Naive thymus-derived CD8-positive, alpha-beta T cell (primary cell): ENCODE data around the gene TTC7B. TPM values are rescaled to one million over a fixed set of nuclear protein-coding genes. Genes with fewer than 3 reads are reported as not detected.

Experiments used
- ATAC-seq, 2 donors: fragments of 150-1000 bp; cut with Tn5 transposase in 1 of 2; sonication (Bioruptor Pico), chemical (Tn5 transposase) in 1 of 2; 1 replicate in 1 of 2; 2 replicates in 1 of 2; pipeline ENCODE4 v1.10.0; 2021; ENCODE audit warnings: mild to moderate bottlenecking in 2 of 2, moderate library complexity in 2 of 2
- POLR2A ChIA-PET: fragments of 350-600 bp; sonication (Branson Sonifier 250); formaldehyde crosslinking; loops from one replicate; lab custom pipeline; 2021; ENCODE audit warnings: antibody characterized with exemption; lab: Charles Lee
- DNase-seq, 10 donors: peaks; one replicate each; pipeline versions ENCODE4 v3.0.0 to v3.0.0-alpha.2; 2020 to 2022
- H3K27ac Mint-ChIP-seq, 10 donors: one replicate each; pipeline ENCODE4 v1.8.0; 2020 to 2022; ENCODE audit warnings: mild to moderate bottlenecking in 10 of 10, mixed read lengths in 10 of 10, moderate library complexity in 4 of 10, inconsistent platforms in 1 of 10
- H3K27me3 Mint-ChIP-seq, 5 donors: one replicate each; pipeline ENCODE4 v1.8.0; 2021 to 2022; ENCODE audit warnings: mixed read lengths in 5 of 5
- H3K36me3 Mint-ChIP-seq, 3 donors: one replicate each; pipeline ENCODE4 v1.8.0; 2020 to 2022; ENCODE audit warnings: mixed read lengths in 3 of 3, mild to moderate bottlenecking in 2 of 3, inconsistent platforms in 1 of 3
- H3K4me1 Mint-ChIP-seq, 4 donors: one replicate each; pipeline ENCODE4 v1.8.0; 2021 to 2022; ENCODE audit warnings: mixed read lengths in 4 of 4
- H3K4me3 Mint-ChIP-seq, 10 donors: one replicate each; pipeline ENCODE4 v1.8.0; 2020 to 2022; ENCODE audit warnings: mild to moderate bottlenecking in 10 of 10, mixed read lengths in 10 of 10, moderate library complexity in 6 of 10, inconsistent platforms in 1 of 10
- H3K9me3 Mint-ChIP-seq, 9 donors: one replicate each; pipeline ENCODE4 v1.8.0; 2020 to 2022; ENCODE audit warnings: mixed read lengths in 9 of 9, mild to moderate bottlenecking in 3 of 9, inconsistent platforms in 1 of 9, moderate library complexity in 1 of 9
- polyA plus RNA-seq, 3 donors: library from polyadenylated mRNA; unstranded; fragments of 300-500 nt; fragmentation: Illumina TruSeq; gene quantifications; one replicate each; pipeline ENCODE4 v1.2.3, GENCODE V29; 2021
- total RNA-seq, 8 experiments: library from RNA in 2 of 8; stranded (reverse) in 2 of 8; gene quantifications; one replicate each; pipeline ENCODE4 v1.2.3 and lab custom pipeline; 2021 to 2026

TTC7B gene
- total and polyA plus RNA-seq, 5 experiments from 2014 or later: 0.01 to 0.81 (median 0.41) TPM

GRCh38 chr14:90587252-90587910 lies 228.8 kb downstream of the TTC7B start:
- Mint-ChIP-seq H3K36me3 (no peaks in the 10 kb centered on the region), H3K27ac (peak overlapping the region in 1 of 10 donors; percentile 51), H3K4me1 (peaks cover 0 to 6% (median 0%) of the 10 kb centered on the region in 4 donors), H3K9me3 (no peaks in the 10 kb centered on the region), H3K27me3 (no peaks in the 10 kb centered on the region), H3K4me3 (no peak overlapping the region)
- no peak for ATAC-seq
- POLR2A ChIA-PET: no interaction called here
- no peak for DNase-seq

DNA sequence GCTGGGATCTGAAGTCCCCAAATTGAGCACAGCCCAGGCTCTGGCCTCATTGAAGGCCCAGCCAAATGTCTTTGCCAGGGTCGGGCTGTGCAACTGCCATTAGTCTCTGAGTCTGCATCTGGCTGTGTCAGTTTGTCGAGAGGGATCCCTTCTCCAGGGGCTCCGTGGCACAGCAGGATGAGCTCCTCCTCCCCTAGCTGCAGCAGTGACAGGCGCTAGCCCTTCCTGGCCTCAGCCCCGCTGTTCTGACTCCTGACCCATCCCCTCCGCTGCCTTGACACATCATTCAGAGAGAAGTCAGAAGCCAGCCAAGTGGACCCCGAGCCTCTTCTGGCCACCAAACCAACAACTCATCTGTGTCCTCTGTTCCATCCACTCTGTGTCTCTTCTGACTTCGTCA lies 231.1 kb downstream of the TTC7B start:
- no peaks in the 10 kb centered on the region for H3K27me3 Mint-ChIP-seq
- H3K27ac Mint-ChIP-seq: no peak overlapping the region
- no peaks in the 10 kb centered on the region for H3K9me3 Mint-ChIP-seq
- H3K4me3 Mint-ChIP-seq: no peak overlapping the region
- no peak for ATAC-seq
- no peak for DNase-seq
- H3K4me1 Mint-ChIP-seq: peaks cover 0 to 6% (median 0%) of the 10 kb centered on the region in 4 donors
- POLR2A ChIA-PET: no interaction called here
- no peaks in the 10 kb centered on the region for H3K36me3 Mint-ChIP-seq

GRCh38 chr14:90583916-90584605 lies 232.2 kb downstream of the TTC7B start:
- ATAC-seq: no peak
- peaks cover 0 to 6% (median 0%) of the 10 kb centered on the region in 4 donors for H3K4me1 Mint-ChIP-seq
- POLR2A ChIA-PET: no interaction called here
- no peaks in the 10 kb centered on the region for H3K36me3 Mint-ChIP-seq
- no peak overlapping the region for H3K27ac Mint-ChIP-seq
- H3K27me3 Mint-ChIP-seq: no peaks in the 10 kb centered on the region
- no peaks in the 10 kb centered on the region for H3K9me3 Mint-ChIP-seq
- no peak for DNase-seq
- H3K4me3 Mint-ChIP-seq: no peak overlapping the region

DNA sequence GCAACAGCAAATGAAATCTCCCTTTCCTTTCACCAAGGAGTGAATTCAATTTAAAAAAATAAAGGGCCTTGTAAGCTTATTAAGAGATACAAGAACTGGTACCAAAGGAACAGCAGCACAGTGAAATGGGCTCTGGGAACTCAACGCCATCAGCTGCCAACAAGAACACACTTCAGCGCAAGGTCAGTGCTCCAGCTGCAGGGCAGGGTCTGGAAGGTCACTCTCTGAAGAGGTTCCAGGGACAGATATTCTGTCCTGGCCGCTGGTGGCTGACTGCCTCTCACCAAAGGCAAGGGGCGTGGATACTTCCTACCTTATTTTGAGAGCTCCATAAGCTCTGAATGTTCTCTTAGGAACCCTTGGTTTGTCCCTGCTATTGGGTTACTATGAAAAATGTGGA lies 232.8 kb downstream of the TTC7B start:
- POLR2A ChIA-PET: no interaction called here
- H3K27me3 Mint-ChIP-seq: no peaks in the 10 kb centered on the region
- H3K4me1 Mint-ChIP-seq: peaks cover 0 to 6% (median 0%) of the 10 kb centered on the region in 4 donors
- H3K9me3 Mint-ChIP-seq: no peaks in the 10 kb centered on the region
- no peak for DNase-seq
- no peak for ATAC-seq
- no peak overlapping the region for H3K27ac Mint-ChIP-seq
- H3K36me3 Mint-ChIP-seq: no peaks in the 10 kb centered on the region
- no peak overlapping the region for H3K4me3 Mint-ChIP-seq

GRCh38 chr14:90582166-90582565 lies 234.1 kb downstream of the TTC7B start:
- Mint-ChIP-seq H3K27ac (no peak overlapping the region), H3K36me3 (no peaks in the 10 kb centered on the region), H3K27me3 (no peaks in the 10 kb centered on the region), H3K9me3 (no peaks in the 10 kb centered on the region), H3K4me1 (peaks cover 0 to 6% (median 0%) of the 10 kb centered on the region in 4 donors), H3K4me3 (no peak overlapping the region)
- DNase-seq (no peak), ATAC-seq (no peak)
- POLR2A ChIA-PET: no interaction called here

- Mint-ChIP-seq H3K36me3 (no peaks in the 10 kb centered on the region), H3K4me3 (no peak overlapping the region), H3K9me3 (no peaks in the 10 kb centered on the region), H3K4me1 (peaks cover 0 to 5% (median 0%) of the 10 kb centered on the region in 4 donors), H3K27me3 (no peaks in the 10 kb centered on the region), H3K27ac (no peak overlapping the region)
- DNase-seq (no peak), ATAC-seq (no peak)
- POLR2A ChIA-PET: no interaction called here
Observed at GRCh38 chr14:90581745-90582144, 234.5 kb downstream of the TTC7B start.

DNA sequence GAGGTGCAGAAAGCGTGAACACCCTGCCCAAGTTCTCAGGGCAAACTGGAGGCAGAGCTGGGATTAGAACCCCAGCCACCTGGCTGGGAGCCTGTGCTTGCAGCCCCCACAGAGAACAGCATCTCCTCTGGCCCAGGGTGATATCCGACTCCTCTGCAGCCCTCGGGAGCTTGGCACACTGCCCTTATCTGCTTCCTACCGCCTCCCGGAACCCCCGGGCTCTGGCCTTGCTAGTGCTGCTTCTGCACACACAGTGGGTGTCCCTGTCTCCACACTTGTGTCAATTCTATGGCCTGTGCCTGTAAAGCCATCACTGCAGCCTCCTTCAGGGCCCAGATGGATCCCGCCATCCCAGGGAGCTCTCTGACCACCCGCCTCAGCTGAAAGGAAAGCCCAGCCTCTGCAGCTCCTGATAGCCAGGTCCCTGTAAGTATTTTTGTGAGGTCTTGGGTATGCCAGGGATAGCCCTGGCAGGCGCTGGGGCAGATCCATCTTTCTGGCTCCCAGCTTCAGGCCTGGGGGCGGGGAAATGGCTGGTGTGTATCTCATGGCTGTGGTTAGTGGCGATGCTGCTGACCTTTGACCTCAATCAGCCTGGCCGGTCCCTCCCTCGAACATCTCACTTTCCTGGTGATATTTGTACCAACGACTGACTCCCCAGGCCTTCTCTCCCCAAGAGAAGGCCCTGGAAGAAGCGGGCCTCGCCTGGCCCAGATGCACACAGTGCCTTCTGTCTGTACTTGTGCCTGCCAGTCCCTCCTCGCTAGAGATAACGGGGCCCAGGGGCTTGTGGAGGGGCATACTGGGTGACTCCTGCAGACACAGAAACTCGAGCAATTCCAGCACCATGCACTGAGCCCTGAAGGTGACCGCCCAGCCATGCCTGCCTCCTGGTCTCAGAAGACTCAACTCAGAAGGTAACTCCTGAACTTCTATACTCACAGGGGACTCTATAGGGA lies 235.6 kb downstream of the TTC7B start:
- no peaks in the 10 kb centered on the region for H3K36me3 Mint-ChIP-seq
- DNase-seq (no peak), ATAC-seq (no peak)
- POLR2A ChIA-PET: no interaction called here
- H3K27me3 Mint-ChIP-seq: no peaks in the 10 kb centered on the region
- H3K9me3 Mint-ChIP-seq: no peaks in the 10 kb centered on the region
- H3K4me1 Mint-ChIP-seq: peaks cover 0 to 2% (median 0%) of the 10 kb centered on the region in 4 donors
- no peak overlapping the region for H3K27ac Mint-ChIP-seq
- H3K4me3 Mint-ChIP-seq: no peak overlapping the region

DNA sequence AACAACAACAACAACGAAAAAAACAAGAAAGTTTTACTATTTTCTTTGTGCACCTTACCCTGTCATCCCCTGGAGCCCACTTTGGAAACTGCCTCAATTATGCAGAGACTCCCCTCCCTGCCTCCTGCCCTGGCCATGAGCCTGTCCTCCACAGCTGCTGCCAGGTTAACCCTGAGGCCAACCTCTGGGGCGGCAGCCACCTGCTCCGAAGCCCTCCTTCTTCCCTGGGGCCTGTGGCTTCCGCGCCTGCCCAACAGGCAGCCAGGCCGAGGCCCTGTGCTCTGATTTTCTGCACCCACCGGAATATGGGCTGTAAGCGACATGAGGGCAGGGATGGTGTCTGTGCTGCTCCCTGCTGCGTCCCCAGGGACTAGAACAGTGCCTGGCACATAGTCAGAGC lies 236.4 kb downstream of the TTC7B start:
- Mint-ChIP-seq H3K4me3 (no peak overlapping the region), H3K4me1 (no peaks in the 10 kb centered on the region), H3K27me3 (no peaks in the 10 kb centered on the region), H3K9me3 (no peaks in the 10 kb centered on the region), H3K36me3 (no peaks in the 10 kb centered on the region), H3K27ac (peak overlapping the region in 1 of 10 donors; percentile 27)
- DNase-seq (no peak), ATAC-seq (no peak)
- POLR2A ChIA-PET: no interaction called here

- POLR2A ChIA-PET: interaction anchor here (0.8 kb wide), 1 partner anchor 822 kb away, joined by 3 read pairs; no protein-coding TSS in a partner anchor
- Mint-ChIP-seq H3K4me1 (no peaks in the 10 kb centered on the region), H3K27ac (peak overlapping the region in 1 of 10 donors; percentile 24), H3K4me3 (no peak overlapping the region), H3K36me3 (no peaks in the 10 kb centered on the region), H3K27me3 (no peaks in the 10 kb centered on the region), H3K9me3 (no peaks in the 10 kb centered on the region)
- ATAC-seq (no peak), DNase-seq (no peak)
Observed at GRCh38 chr14:90579088-90579487, 237.1 kb downstream of the TTC7B start.

DNA sequence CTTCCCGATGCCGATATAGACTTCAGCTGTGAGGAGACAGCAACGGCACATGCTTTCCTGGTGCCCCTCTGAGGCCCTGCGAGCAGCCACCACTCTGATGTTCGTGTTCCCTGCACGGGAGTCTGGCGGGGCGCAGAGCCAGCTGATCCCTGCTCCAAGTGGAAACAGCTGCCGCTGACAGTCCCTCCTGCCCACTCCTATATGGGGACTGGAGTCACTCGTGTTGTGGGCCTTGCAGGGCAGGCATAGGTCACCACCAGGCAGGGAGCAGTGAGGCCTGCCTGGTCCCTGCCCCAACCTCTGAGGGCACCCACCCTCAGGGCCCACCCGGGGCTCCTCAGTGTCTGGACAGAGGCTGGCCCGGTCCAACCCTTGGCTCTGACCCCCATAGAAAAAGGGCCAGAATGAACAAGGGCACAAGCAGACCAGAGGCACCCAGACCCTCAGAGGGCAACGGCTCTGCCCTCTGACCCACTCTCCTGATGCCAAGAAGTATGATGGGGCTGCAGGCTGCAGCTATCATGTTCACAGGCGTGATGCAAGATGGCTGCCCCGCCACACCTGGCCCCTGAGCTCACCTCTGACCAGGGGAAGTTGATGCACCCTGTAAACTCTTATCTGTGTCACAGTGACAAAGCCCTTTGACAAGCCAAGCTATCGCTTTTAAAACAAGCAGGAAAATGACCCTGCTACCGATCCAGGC lies 237.8 kb downstream of the TTC7B start:
- no peak overlapping the region for H3K4me3 Mint-ChIP-seq
- no peaks in the 10 kb centered on the region for H3K36me3 Mint-ChIP-seq
- no peak overlapping the region for H3K27ac Mint-ChIP-seq
- no peaks in the 10 kb centered on the region for H3K4me1 Mint-ChIP-seq
- no peaks in the 10 kb centered on the region for H3K9me3 Mint-ChIP-seq
- POLR2A ChIA-PET: interaction anchor here (0.8 kb wide), 1 partner anchor 822 kb away, joined by 3 read pairs; no protein-coding TSS in a partner anchor
- DNase-seq (no peak), ATAC-seq (no peak)
- no peaks in the 10 kb centered on the region for H3K27me3 Mint-ChIP-seq

- no peak overlapping the region for H3K4me3 Mint-ChIP-seq
- ATAC-seq (no peak), DNase-seq (no peak)
- H3K9me3 Mint-ChIP-seq: no peaks in the 10 kb centered on the region
- H3K4me1 Mint-ChIP-seq: no peaks in the 10 kb centered on the region
- no peaks in the 10 kb centered on the region for H3K36me3 Mint-ChIP-seq
- POLR2A ChIA-PET: no interaction called here
- no peak overlapping the region for H3K27ac Mint-ChIP-seq
- H3K27me3 Mint-ChIP-seq: no peaks in the 10 kb centered on the region
Observed at GRCh38 chr14:90577661-90578282, 238.5 kb downstream of the TTC7B start.
